ENCODE results near the gene FAM199X.

DNA sequence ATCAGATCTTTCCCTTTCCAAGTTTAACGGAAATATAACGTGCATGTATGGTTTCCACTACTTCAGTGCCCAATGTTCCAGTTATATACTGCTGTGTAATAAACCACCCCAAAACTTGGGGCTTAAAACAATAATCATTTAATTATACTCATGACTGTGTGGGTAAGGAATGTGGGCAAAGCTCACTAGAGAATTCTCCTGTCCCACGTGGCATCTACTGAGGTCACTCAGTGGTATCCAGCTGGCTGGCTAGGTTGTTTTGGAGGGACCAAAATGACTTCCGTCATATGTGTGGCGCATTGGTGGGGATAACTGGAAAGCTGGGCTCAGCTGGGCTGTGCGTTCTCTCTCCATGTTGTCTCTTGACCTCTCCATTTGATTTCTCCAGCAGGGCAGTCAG lies 35.4 kb upstream of the FAM199X start:
- TF ChIP-seq, protein P1, sequence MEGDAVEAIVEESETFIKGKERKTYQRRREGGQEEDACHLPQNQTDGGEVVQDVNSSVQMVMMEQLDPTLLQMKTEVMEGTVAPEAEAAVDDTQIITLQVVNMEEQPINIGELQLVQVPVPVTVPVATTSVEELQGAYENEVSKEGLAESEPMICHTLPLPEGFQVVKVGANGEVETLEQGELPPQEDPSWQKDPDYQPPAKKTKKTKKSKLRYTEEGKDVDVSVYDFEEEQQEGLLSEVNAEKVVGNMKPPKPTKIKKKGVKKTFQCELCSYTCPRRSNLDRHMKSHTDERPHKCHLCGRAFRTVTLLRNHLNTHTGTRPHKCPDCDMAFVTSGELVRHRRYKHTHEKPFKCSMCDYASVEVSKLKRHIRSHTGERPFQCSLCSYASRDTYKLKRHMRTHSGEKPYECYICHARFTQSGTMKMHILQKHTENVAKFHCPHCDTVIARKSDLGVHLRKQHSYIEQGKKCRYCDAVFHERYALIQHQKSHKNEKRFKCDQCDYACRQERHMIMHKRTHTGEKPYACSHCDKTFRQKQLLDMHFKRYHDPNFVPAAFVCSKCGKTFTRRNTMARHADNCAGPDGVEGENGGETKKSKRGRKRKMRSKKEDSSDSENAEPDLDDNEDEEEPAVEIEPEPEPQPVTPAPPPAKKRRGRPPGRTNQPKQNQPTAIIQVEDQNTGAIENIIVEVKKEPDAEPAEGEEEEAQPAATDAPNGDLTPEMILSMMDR (IDR thresholded peaks at IDR 0.05), result no peak
- TF ChIP-seq POLR2A (IDR thresholded peaks at IDR 0.05), result no peak
